Endothelial cell of umbilical vein (primary cell): ENCODE data around the gene CFAP107.
"Not testable (repeated sequence)": the region's sequence is repeated elsewhere in the genome, so short reads cannot be mapped to it uniquely, and the experiment has no call there.

Source experiments
- CTCF ChIP-seq, 2 donors: IDR thresholded peaks; 1 replicate in 1 of 2; 2 replicates in 1 of 2; pipeline ENCODE4 v1.5.1; 2011; ENCODE audit warnings: low read length in 2 of 2, mild to moderate bottlenecking in 2 of 2, moderate library complexity in 2 of 2, control low read depth in 1 of 2, inconsistent platforms in 1 of 2, low read depth in 1 of 2; ENCODE audit not compliant: insufficient read depth in 1 of 2; ENCODE audit errors: extremely low read depth in 1 of 2
- EZH2 ChIP-seq: IDR thresholded peaks from 2 replicates; pipeline ENCODE4 v1.6.1; 2012; ENCODE audit warnings: borderline replicate concordance, low read depth, mild to moderate bottlenecking, moderate library complexity, low read length, inconsistent platforms; ENCODE audit not compliant: severe bottlenecking
- MYC ChIP-seq: IDR thresholded peaks from one replicate; pipeline ENCODE4 v1.6.1; 2011; ENCODE audit warnings: mild to moderate bottlenecking, low read depth, low read length
- POLR2A ChIP-seq: IDR thresholded peaks from 2 replicates; pipeline ENCODE4 v1.6.1; 2012; ENCODE audit warnings: low read depth, mild to moderate bottlenecking, control low read depth, low read length
- POLR2AphosphoS5 ChIP-seq: IDR thresholded peaks from 2 replicates; pipeline ENCODE4 v1.6.1; 2012; ENCODE audit warnings: low read depth, mild to moderate bottlenecking, control low read depth, low read length, moderate library complexity; ENCODE audit not compliant: insufficient read depth

- TF ChIP-seq CTCF (IDR thresholded peaks at IDR 0.05; ENCODE audit: extremely low read depth in 1 of 2, insufficient read depth in 1 of 2, low read depth in 1 of 2, low read length in 2 of 2); POLR2A; EZH2; MYC; POLR2AphosphoS5: not testable (repeated sequence)
Observed at GRCh38 chr1:12784729-12785128, 38.7 kb downstream of the CFAP107 start.
